ENCODE data around the gene TARBP1. TPM values are rescaled to one million over a fixed set of nuclear protein-coding genes. Genes with fewer than 3 reads are reported as not detected.

The TARBP1 gene
- total RNA-seq, 1 donor from 2014 or later = 20.9 TPM

GRCh38 chr1:234499943-234500245 lies 20.9 kb upstream of the TARBP1 start:
- DNase-seq (ENCODE audit: extremely low spot score in 2 of 2) = no peak
- intact Hi-C loops (cut with DNase I) = loop anchor here (2.0 to 10.0 kb wide), 5 partner anchors 32 to 582 kb away; no protein-coding TSS in a partner anchor
- Histone ChIP-seq H3K27ac (peak overlapping the region; percentile 90), H3K36me3 (no peaks in the 10 kb centered on the region), H3K4me1 (peaks cover 25% of the 10 kb centered on the region), H3K9me3 (no peaks in the 10 kb centered on the region), H3K27me3 (no peaks in the 10 kb centered on the region), H3K4me3 (peak overlapping the region in 1 of 2 donors; percentile 22)
- TF ChIP-seq POLR2A (IDR thresholded peaks at IDR 0.05) (no peak), POLR2AphosphoS5 (IDR thresholded peaks at IDR 0.05; ENCODE audit: insufficient read depth in 1 of 2, low read depth in 1 of 2) (no peak), CTCF (IDR thresholded peaks at IDR 0.05) (no peak)

- H3K27ac ChIP-seq = peak overlapping the region; percentile 90
- H3K4me1 ChIP-seq = peaks cover 25% of the 10 kb centered on the region
- intact Hi-C loops (cut with DNase I) = loop anchor here (2.0 to 10.0 kb wide), 4 partner anchors 33 to 583 kb away; no protein-coding TSS in a partner anchor
- TF ChIP-seq CTCF (IDR thresholded peaks at IDR 0.05) = peak; percentile 81 to 95 (median 93)
- TF ChIP-seq POLR2A (IDR thresholded peaks at IDR 0.05) = no peak
- peak; percentile 53 to 87 for TF ChIP-seq POLR2AphosphoS5 (IDR thresholded peaks at IDR 0.05; ENCODE audit: insufficient read depth in 1 of 2, low read depth in 1 of 2)
- H3K36me3 ChIP-seq = no peaks in the 10 kb centered on the region
- H3K9me3 ChIP-seq = no peaks in the 10 kb centered on the region
- DNase-seq (ENCODE audit: extremely low spot score in 2 of 2) = peak in 1 of 2 donors; percentile 97
- peak overlapping the region; percentile 22 for H3K4me3 ChIP-seq
- H3K27me3 ChIP-seq = no peaks in the 10 kb centered on the region
Observed at GRCh38 chr1:234499119-234499942, 20.4 kb upstream of the TARBP1 start.

GRCh38 chr1:234498448-234499118 lies 19.6 kb upstream of the TARBP1 start:
- no peak overlapping the region for H3K4me3 ChIP-seq
- H3K36me3 ChIP-seq = no peaks in the 10 kb centered on the region
- DNase-seq (ENCODE audit: extremely low spot score in 2 of 2) = peak in 1 of 2 donors; percentile 93
- no peaks in the 10 kb centered on the region for H3K9me3 ChIP-seq
- intact Hi-C loops (cut with DNase I) = loop anchor here (2.0 to 10.0 kb wide), 4 partner anchors 34 to 584 kb away; no protein-coding TSS in a partner anchor
- H3K4me1 ChIP-seq = peaks cover 25% of the 10 kb centered on the region
- TF ChIP-seq POLR2A (IDR thresholded peaks at IDR 0.05) = no peak
- no peak for TF ChIP-seq POLR2AphosphoS5 (IDR thresholded peaks at IDR 0.05; ENCODE audit: insufficient read depth in 1 of 2, low read depth in 1 of 2)
- no peak for TF ChIP-seq CTCF (IDR thresholded peaks at IDR 0.05)
- no peaks in the 10 kb centered on the region for H3K27me3 ChIP-seq
- peak overlapping the region; percentile 90 for H3K27ac ChIP-seq

GRCh38 chr1:234497589-234497988 lies 18.6 kb upstream of the TARBP1 start:
- Histone ChIP-seq H3K27ac (no peak overlapping the region), H3K36me3 (no peaks in the 10 kb centered on the region), H3K9me3 (no peaks in the 10 kb centered on the region), H3K4me1 (peaks cover 25% of the 10 kb centered on the region), H3K27me3 (no peaks in the 10 kb centered on the region), H3K4me3 (no peak overlapping the region)
- DNase-seq (ENCODE audit: extremely low spot score in 2 of 2) = no peak
- no peak for TF ChIP-seq POLR2AphosphoS5 (IDR thresholded peaks at IDR 0.05; ENCODE audit: insufficient read depth in 1 of 2, low read depth in 1 of 2)
- TF ChIP-seq CTCF (IDR thresholded peaks at IDR 0.05) = no peak
- no peak for TF ChIP-seq POLR2A (IDR thresholded peaks at IDR 0.05)
- intact Hi-C loops (cut with DNase I) = loop anchor here (5.0 to 10.0 kb wide), 3 partner anchors 35 to 585 kb away; no protein-coding TSS in a partner anchor

All from vagina (tissue), 2 donors.